Activated T-helper 2 cell treated with anti-CD3 and anti-CD28 coated beads, Interferon-gamma antibody, Interleukin-2, Interleukin-4, amounts not matched to agents 10 μg/mL and 5 μg/mL and 100 μg/mL, durations not matched to agents 14 hours and 24 hours and 36 hours (primary cell): Measurements from ENCODE around the gene ATG2B. TPM values are rescaled to one million over a fixed set of nuclear protein-coding genes. Genes with fewer than 3 reads are reported as not detected.

Experiments used
- DNase-seq: peaks from one replicate; pipeline ENCODE4 v3.0.0; 2021; ENCODE audit warnings: low spot score
- H3K27ac Mint-ChIP-seq: one replicate; pipeline ENCODE4 v1.8.0; 2021; ENCODE audit warnings: mixed read lengths
- H3K27me3 Mint-ChIP-seq: one replicate; pipeline ENCODE4 v1.8.0; 2021; ENCODE audit warnings: low read depth, mixed read lengths
- H3K36me3 Mint-ChIP-seq: one replicate; pipeline ENCODE4 v1.8.0; 2021; ENCODE audit warnings: low read depth, mixed read lengths
- H3K4me1 Mint-ChIP-seq: one replicate; pipeline ENCODE4 v1.8.0; 2021; ENCODE audit warnings: low read depth, mixed read lengths
- H3K4me3 Mint-ChIP-seq: one replicate; pipeline ENCODE4 v1.8.0; 2021; ENCODE audit warnings: low read depth, mild to moderate bottlenecking, moderate library complexity, mixed read lengths
- H3K9me3 Mint-ChIP-seq: one replicate; pipeline ENCODE4 v1.8.0; 2021; ENCODE audit warnings: mixed read lengths
- intact Hi-C: fragments of 100-400 bp; cut with micrococcal nuclease; formaldehyde crosslinking; loops from one replicate; pipeline ENCODE4 v1.15.1; 2023
- total RNA-seq: library from RNA; stranded (reverse); gene quantifications from 2 replicates; pipeline ENCODE4 v1.2.3, GENCODE V29; 2022

The ATG2B gene
- total RNA-seq, 1 donor from 2014 or later, result 18.3 TPM

DNA sequence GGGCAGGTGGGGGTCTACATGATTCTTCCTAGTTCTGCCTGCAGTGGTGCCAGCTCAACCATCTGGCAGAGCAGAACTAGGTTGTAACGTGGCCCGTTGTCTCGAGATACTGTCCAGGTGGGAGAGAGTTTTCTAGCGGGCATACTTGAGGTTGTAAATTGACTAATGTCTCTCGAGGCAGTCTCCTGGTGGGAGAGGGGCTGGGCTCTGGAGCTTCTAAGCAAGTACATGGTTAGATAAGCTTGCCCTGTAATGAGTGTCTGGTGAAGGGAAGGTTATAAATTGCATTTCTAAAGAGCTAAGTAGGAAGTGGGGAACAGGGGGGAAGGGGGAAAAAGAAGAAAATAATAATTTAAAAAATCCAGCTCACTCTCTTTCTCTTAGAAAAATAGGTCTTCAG, 89.0 kb downstream of the ATG2B start:
- no peak for DNase-seq
- no peaks in the 10 kb centered on the region for H3K27me3 Mint-ChIP-seq
- peaks cover 14% of the 10 kb centered on the region for H3K9me3 Mint-ChIP-seq
- no peak overlapping the region for H3K4me3 Mint-ChIP-seq
- no peaks in the 10 kb centered on the region for H3K36me3 Mint-ChIP-seq
- no peaks in the 10 kb centered on the region for H3K4me1 Mint-ChIP-seq
- intact Hi-C loops, result loop anchor here (2.0 kb wide), 1 partner anchor 713 kb away; no protein-coding TSS in a partner anchor
- no peak overlapping the region for H3K27ac Mint-ChIP-seq

- Mint-ChIP-seq H3K36me3 (no peaks in the 10 kb centered on the region), H3K9me3 (peaks cover 14% of the 10 kb centered on the region), H3K27me3 (no peaks in the 10 kb centered on the region), H3K4me1 (no peaks in the 10 kb centered on the region), H3K27ac (no peak overlapping the region), H3K4me3 (no peak overlapping the region)
- intact Hi-C loops, result loop anchor here (2.0 kb wide), 1 partner anchor 713 kb away; no protein-coding TSS in a partner anchor
- DNase-seq, result no peak
Measured at GRCh38 chr14:96273629-96274028, 89.5 kb downstream of the ATG2B start.

- Mint-ChIP-seq H3K27me3 (no peaks in the 10 kb centered on the region), H3K4me3 (no peak overlapping the region), H3K9me3 (peaks cover 13% of the 10 kb centered on the region), H3K27ac (no peak overlapping the region), H3K36me3 (no peaks in the 10 kb centered on the region), H3K4me1 (no peaks in the 10 kb centered on the region)
- no peak for DNase-seq
- intact Hi-C loops, result no loop called here
Measured at GRCh38 chr14:96272777-96273473, 90.2 kb downstream of the ATG2B start.

DNA sequence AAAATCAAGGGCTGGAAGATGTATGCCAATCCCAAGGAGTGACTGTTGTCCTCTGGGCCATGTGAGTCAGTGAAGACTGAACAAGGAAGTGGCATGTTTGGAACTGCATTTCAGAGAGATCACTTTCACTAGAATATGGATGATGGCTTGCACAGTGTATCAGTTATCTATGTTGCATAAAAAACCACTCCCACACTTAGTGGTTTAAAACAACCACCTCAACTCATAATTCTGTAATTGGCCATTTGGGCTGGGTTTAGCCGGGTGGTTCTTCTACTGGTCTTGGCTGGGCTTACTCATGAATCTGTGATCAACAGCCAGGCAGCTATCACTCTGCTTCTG, 91.7 kb downstream of the ATG2B start:
- Mint-ChIP-seq H3K9me3 (peaks cover 10% of the 10 kb centered on the region), H3K4me3 (no peak overlapping the region), H3K27me3 (no peaks in the 10 kb centered on the region), H3K27ac (no peak overlapping the region), H3K36me3 (no peaks in the 10 kb centered on the region), H3K4me1 (no peaks in the 10 kb centered on the region)
- DNase-seq, result no peak
- intact Hi-C loops, result no loop called here

GRCh38 chr14:96270565-96271420, 92.3 kb downstream of the ATG2B start:
- Mint-ChIP-seq H3K27ac (no peak overlapping the region), H3K9me3 (peaks cover 10% of the 10 kb centered on the region), H3K4me3 (no peak overlapping the region), H3K27me3 (no peaks in the 10 kb centered on the region), H3K36me3 (no peaks in the 10 kb centered on the region), H3K4me1 (no peaks in the 10 kb centered on the region)
- intact Hi-C loops, result no loop called here
- DNase-seq, result no peak

DNA sequence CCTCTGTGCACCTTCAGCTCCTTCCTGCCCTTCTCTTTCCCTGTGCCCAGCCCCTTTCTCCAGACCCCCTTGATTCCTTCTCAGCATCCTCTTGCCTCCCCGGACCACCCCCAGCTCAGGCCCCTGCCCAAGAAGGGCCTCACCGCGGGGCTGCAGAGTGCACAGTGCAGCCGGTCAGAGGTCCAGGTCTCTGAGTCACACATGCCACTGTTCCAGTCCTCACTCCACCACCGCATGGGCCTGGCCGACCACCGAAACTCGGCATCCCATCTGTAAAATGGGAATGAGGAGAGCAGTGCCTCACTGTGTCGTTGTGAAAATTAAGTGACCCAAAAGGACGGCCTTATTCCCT, 93.8 kb downstream of the ATG2B start:
- H3K4me3 Mint-ChIP-seq, result no peak overlapping the region
- peaks cover 10% of the 10 kb centered on the region for H3K9me3 Mint-ChIP-seq
- no peak for DNase-seq
- H3K4me1 Mint-ChIP-seq, result no peaks in the 10 kb centered on the region
- intact Hi-C loops, result no loop called here
- no peak overlapping the region for H3K27ac Mint-ChIP-seq
- H3K27me3 Mint-ChIP-seq, result no peaks in the 10 kb centered on the region
- no peaks in the 10 kb centered on the region for H3K36me3 Mint-ChIP-seq

- Mint-ChIP-seq H3K4me1 (no peaks in the 10 kb centered on the region), H3K36me3 (no peaks in the 10 kb centered on the region), H3K27ac (no peak overlapping the region), H3K4me3 (no peak overlapping the region), H3K27me3 (no peaks in the 10 kb centered on the region), H3K9me3 (peaks cover 10% of the 10 kb centered on the region)
- intact Hi-C loops, result no loop called here
- no peak for DNase-seq
Measured at GRCh38 chr14:96268431-96269358, 94.4 kb downstream of the ATG2B start.

DNA sequence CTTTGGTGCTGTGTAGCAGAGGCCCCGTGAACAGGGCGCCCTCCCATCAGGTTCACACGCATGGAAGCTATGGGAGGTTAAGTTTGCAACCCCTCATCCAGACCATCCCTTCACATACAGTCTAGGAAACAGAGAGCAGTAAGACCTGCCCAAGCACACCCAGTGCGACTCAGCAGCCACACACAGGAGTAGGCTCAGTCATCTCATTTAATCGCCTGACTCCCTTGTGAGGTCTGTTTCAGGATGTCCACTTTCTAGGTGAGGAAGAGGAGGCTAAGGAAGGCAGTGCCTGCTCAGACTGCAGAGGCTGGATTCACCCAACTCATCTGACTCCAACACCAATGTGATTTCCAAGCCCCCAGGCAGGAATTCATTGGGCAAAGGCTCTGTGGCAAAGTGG, 95.2 kb downstream of the ATG2B start:
- intact Hi-C loops, result no loop called here
- no peak for DNase-seq
- Mint-ChIP-seq H3K4me1 (no peaks in the 10 kb centered on the region), H3K27me3 (no peaks in the 10 kb centered on the region), H3K27ac (no peak overlapping the region), H3K9me3 (peaks cover 10% of the 10 kb centered on the region), H3K36me3 (no peaks in the 10 kb centered on the region), H3K4me3 (no peak overlapping the region)

GRCh38 chr14:96267336-96267735, 95.8 kb downstream of the ATG2B start:
- intact Hi-C loops, result no loop called here
- Mint-ChIP-seq H3K36me3 (no peaks in the 10 kb centered on the region), H3K4me3 (no peak overlapping the region), H3K4me1 (no peaks in the 10 kb centered on the region), H3K27me3 (no peaks in the 10 kb centered on the region), H3K27ac (no peak overlapping the region), H3K9me3 (peaks cover 5% of the 10 kb centered on the region)
- DNase-seq, result no peak

DNA sequence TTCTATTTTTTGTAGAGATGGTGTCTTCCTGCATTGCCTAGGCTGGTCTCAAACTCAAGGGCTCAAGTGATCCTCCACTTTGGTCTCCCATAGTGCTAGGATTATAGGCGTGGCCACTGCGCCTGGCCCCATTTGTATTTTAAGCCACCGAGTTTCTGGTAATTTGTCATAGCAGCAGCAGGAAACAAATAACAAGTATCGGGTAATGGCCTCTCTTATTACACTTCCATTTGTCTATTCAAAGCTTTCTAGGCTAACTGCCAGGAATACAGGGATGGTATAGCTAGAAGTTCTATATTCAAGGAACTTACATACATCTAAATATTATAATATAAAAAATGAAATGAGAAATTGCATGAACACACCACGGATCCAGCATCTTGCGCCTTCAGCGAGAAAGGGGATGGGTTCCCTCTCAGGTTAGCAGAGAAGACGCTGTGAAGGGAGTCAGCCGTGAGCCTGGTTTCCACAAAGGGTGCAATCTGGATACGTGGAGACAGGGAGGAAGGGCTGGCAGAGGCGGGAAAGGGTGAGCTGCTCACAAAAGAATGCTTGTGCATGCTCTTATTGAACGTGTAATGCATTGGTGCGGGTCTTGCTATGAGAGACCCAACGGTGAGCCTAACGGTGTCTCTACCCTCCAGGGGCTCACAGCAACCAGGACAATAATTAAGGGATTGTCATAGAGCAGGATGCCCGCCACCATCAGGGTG, 97.6 kb downstream of the ATG2B start:
- no peaks in the 10 kb centered on the region for H3K36me3 Mint-ChIP-seq
- H3K27me3 Mint-ChIP-seq, result peaks cover 6% of the 10 kb centered on the region
- H3K4me3 Mint-ChIP-seq, result no peak overlapping the region
- no peak overlapping the region for H3K27ac Mint-ChIP-seq
- no peak for DNase-seq
- H3K4me1 Mint-ChIP-seq, result no peaks in the 10 kb centered on the region
- H3K9me3 Mint-ChIP-seq, result no peaks in the 10 kb centered on the region
- intact Hi-C loops, result no loop called here

- H3K4me1 Mint-ChIP-seq, result no peaks in the 10 kb centered on the region
- H3K27me3 Mint-ChIP-seq, result peaks cover 6% of the 10 kb centered on the region
- DNase-seq, result no peak
- no peak overlapping the region for H3K4me3 Mint-ChIP-seq
- no peak overlapping the region for H3K27ac Mint-ChIP-seq
- no peaks in the 10 kb centered on the region for H3K36me3 Mint-ChIP-seq
- intact Hi-C loops, result no loop called here
- no peaks in the 10 kb centered on the region for H3K9me3 Mint-ChIP-seq
Measured at GRCh38 chr14:96264853-96265252, 98.3 kb downstream of the ATG2B start.

DNA sequence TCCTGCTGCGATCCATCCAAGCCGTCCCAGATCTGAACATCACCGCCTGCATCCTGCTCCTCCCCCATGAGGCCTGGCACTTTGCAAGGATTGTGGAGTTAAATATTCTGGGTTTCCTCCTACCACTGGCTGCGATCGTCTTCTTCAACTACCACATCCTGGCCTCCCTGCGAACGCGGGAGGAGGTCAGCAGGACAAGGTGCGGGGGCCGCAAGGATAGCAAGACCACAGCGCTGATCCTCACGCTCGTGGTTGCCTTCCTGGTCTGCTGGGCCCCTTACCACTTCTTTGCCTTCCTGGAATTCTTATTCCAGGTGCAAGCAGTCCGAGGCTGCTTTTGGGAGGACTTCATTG, 99.0 kb downstream of the ATG2B start:
- intact Hi-C loops, result no loop called here
- Mint-ChIP-seq H3K36me3 (no peaks in the 10 kb centered on the region), H3K4me3 (no peak overlapping the region), H3K9me3 (no peaks in the 10 kb centered on the region), H3K4me1 (no peaks in the 10 kb centered on the region), H3K27ac (no peak overlapping the region), H3K27me3 (peaks cover 6% of the 10 kb centered on the region)
- DNase-seq, result no peak
